Tibial artery (tissue), 4 donors: ENCODE data around the gene AUP1.
A peak's percentile ranks its signal among the peaks of the same experiment; 100 is the strongest.

ENCODE experiments used
- DNase-seq, 2 donors: peaks; one replicate each; pipeline ENCODE4 v3.0.0-alpha.2; 2019
- H3K27ac ChIP-seq, 2 donors: fragments of 200-600 bp; sonication (generic) in 1 of 2; 1 replicate in 1 of 2; 2 replicates in 1 of 2; pipeline ENCODE4 v1.5.1; 2018 to 2019; ENCODE audit warnings: mild to moderate bottlenecking in 1 of 2
- H3K27me3 ChIP-seq, 2 donors: fragments of 200-600 bp; sonication (generic) in 1 of 2; one replicate each; pipeline versions ENCODE4 v1.5.1 to v1.6.0; 2016 to 2019
- H3K36me3 ChIP-seq, 3 donors: fragments of 200-600 bp; sonication (generic) in 2 of 3; one replicate each; pipeline ENCODE4 v1.5.1; 2016 to 2019; ENCODE audit warnings: mild to moderate bottlenecking in 2 of 3
- H3K4me1 ChIP-seq, 4 donors: fragments of 200-600 bp; sonication (generic) in 2 of 4; 1 replicate in 3 of 4; 2 replicates in 1 of 4; pipeline ENCODE4 v1.5.1; 2016 to 2019
- H3K4me3 ChIP-seq, 2 donors: fragments of 200-600 bp; sonication (generic) in 1 of 2; 1 replicate in 1 of 2; 2 replicates in 1 of 2; pipeline ENCODE4 v1.5.1; 2018 to 2019; ENCODE audit warnings: mild to moderate bottlenecking in 2 of 2
- H3K9me3 ChIP-seq, 3 donors: fragments of 200-600 bp; sonication (generic) in 1 of 3; one replicate each; pipeline ENCODE4 v1.5.1; 2016 to 2019
- CTCF ChIP-seq, 2 experiments: fragments of 200-600 bp in 1 of 2; fragments of 450-650 bp in 1 of 2; IDR thresholded peaks; one replicate each; pipeline ENCODE4 v1.5.1; 2017 to 2019; ENCODE audit warnings: antibody characterized with exemption in 2 of 2, mild to moderate bottlenecking in 1 of 2, moderate library complexity in 1 of 2
- intact Hi-C: fragments of 100-400 bp; cut with DNase I; formaldehyde crosslinking; loops from one replicate; pipeline ENCODE4 v1.15.0; 2023; ENCODE audit warnings: low total_unique reads

AUP1 gene

GRCh38 chr2:74525717-74526648 lies 3.5 kb downstream of the AUP1 start, which contains the start of gene DQX1:
Gene DQX1 (minus strand): TSS chr2:74526231. CDS start chr2:74525729, 502 bp downstream.
- Histone ChIP-seq H3K9me3 (no peaks in the 10 kb centered on the region), H3K27ac (no peak within 1 kb of the TSS), H3K36me3 (peaks cover 21 to 32% (median 21%) of the 10 kb centered on the region in 3 donors), H3K27me3 (peaks cover 0 to 4% of the 10 kb centered on the region in 2 donors), H3K4me1 (peaks cover 0 to 21% (median 16%) of the 10 kb centered on the region in 4 donors), H3K4me3 (no peak within 1 kb of the TSS)
- TF ChIP-seq CTCF (IDR thresholded peaks at IDR 0.05): no peak
- intact Hi-C loops: loop anchor here (5.0 kb wide), 2 partner anchors 44 to 61 kb away; partner anchors contain the start of genes CCDC142 and TTC31
- no peak for DNase-seq

- H3K4me3 ChIP-seq: no peak overlapping the region
- TF ChIP-seq CTCF (IDR thresholded peaks at IDR 0.05): no peak
- peaks cover 21 to 32% (median 21%) of the 10 kb centered on the region in 3 donors for H3K36me3 ChIP-seq
- H3K27me3 ChIP-seq: peaks cover 0 to 11% of the 10 kb centered on the region in 2 donors
- intact Hi-C loops: loop anchor here (5.0 kb wide), 2 partner anchors 43 to 62 kb away; partner anchors contain the start of genes CCDC142 and TTC31
- H3K4me1 ChIP-seq: peaks cover 0 to 14% (median 12%) of the 10 kb centered on the region in 4 donors
- no peak overlapping the region for H3K27ac ChIP-seq
- no peaks in the 10 kb centered on the region for H3K9me3 ChIP-seq
- no peak for DNase-seq
These were observed 4.4 kb downstream of the AUP1 start for GRCh38 chr2:74524955-74525716.

GRCh38 chr2:74524005-74524404 lies 5.5 kb downstream of the AUP1 start:
- intact Hi-C loops: no loop called here
- Histone ChIP-seq H3K27me3 (peaks cover 0 to 22% of the 10 kb centered on the region in 2 donors), H3K27ac (no peak overlapping the region), H3K9me3 (no peaks in the 10 kb centered on the region), H3K4me1 (peaks cover 0 to 14% (median 11%) of the 10 kb centered on the region in 4 donors), H3K36me3 (peaks cover 21 to 32% (median 21%) of the 10 kb centered on the region in 3 donors), H3K4me3 (no peak overlapping the region)
- DNase-seq: no peak
- no peak for TF ChIP-seq CTCF (IDR thresholded peaks at IDR 0.05)

GRCh38 chr2:74522516-74522915 lies 7.0 kb downstream of the AUP1 start:
- Histone ChIP-seq H3K4me3 (no peak overlapping the region), H3K9me3 (no peaks in the 10 kb centered on the region), H3K4me1 (no peaks in the 10 kb centered on the region), H3K36me3 (peaks cover 15 to 23% (median 18%) of the 10 kb centered on the region in 3 donors), H3K27me3 (peaks cover 3 to 37% of the 10 kb centered on the region in 2 donors), H3K27ac (no peak overlapping the region)
- intact Hi-C loops: no loop called here
- no peak for DNase-seq
- TF ChIP-seq CTCF (IDR thresholded peaks at IDR 0.05): no peak

- Histone ChIP-seq H3K27me3 (peaks cover 20 to 96% of the 10 kb centered on the region in 2 donors), H3K9me3 (no peaks in the 10 kb centered on the region), H3K27ac (no peak overlapping the region), H3K36me3 (no peaks in the 10 kb centered on the region), H3K4me3 (peak overlapping the region in 1 of 2 donors; percentile 17), H3K4me1 (peaks cover 0 to 31% (median 28%) of the 10 kb centered on the region in 4 donors)
- no peak for DNase-seq
- no peak for TF ChIP-seq CTCF (IDR thresholded peaks at IDR 0.05)
- intact Hi-C loops: no loop called here
These were observed 12.9 kb downstream of the AUP1 start for GRCh38 chr2:74516650-74517049.
